ENCODE measurements around the gene SKIL. TPM values are rescaled to one million over a fixed set of nuclear protein-coding genes. Genes with fewer than 3 reads are reported as not detected.

SKIL gene
- total RNA-seq, 1 experiment from 2014 or later: 34.7 TPM

DNA sequence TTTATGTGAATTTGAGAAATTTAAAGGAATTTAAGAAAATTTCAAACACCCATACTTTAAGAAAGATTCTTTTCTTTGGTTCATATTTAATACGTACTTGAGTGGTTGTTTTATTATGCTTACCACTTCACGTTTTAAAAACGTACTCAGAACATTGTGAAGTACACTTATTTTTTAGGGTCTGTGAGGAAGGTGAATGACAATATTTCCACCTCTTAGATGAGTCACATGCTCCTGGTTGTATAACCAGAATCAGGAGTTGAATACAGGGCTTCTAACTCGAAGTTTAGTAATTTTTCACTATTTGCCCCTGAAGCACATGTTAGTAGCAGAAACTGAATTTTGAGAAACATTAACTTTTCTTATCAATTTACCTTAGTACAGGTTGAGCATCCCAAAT lies 7.5 kb downstream of the SKIL start:
- Mint-ChIP-seq H3K4me1 (ENCODE audit: insufficient read depth, unreplicated experiment) (no peaks in the 10 kb centered on the region), H3K27ac (ENCODE audit: low read depth, unreplicated experiment) (no peak overlapping the region), H3K9me3 (ENCODE audit: unreplicated experiment) (no peaks in the 10 kb centered on the region), H3K36me3 (ENCODE audit: insufficient read depth, unreplicated experiment) (peaks cover 25% of the 10 kb centered on the region), H3K27me3 (ENCODE audit: insufficient read depth, unreplicated experiment) (no peaks in the 10 kb centered on the region), H3K4me3 (ENCODE audit: unreplicated experiment) (no peak overlapping the region)
- intact Hi-C loops (cut with micrococcal nuclease): no loop called here
- POLR2A ChIA-PET: no interaction called here
- CTCF ChIA-PET: interaction anchor here (1.3 kb wide), 1 partner anchor 445 kb away, joined by 7 read pairs; no protein-coding TSS in a partner anchor
- no peak for DNase-seq (ENCODE audit: unreplicated experiment)
- TF ChIP-seq, protein P1, sequence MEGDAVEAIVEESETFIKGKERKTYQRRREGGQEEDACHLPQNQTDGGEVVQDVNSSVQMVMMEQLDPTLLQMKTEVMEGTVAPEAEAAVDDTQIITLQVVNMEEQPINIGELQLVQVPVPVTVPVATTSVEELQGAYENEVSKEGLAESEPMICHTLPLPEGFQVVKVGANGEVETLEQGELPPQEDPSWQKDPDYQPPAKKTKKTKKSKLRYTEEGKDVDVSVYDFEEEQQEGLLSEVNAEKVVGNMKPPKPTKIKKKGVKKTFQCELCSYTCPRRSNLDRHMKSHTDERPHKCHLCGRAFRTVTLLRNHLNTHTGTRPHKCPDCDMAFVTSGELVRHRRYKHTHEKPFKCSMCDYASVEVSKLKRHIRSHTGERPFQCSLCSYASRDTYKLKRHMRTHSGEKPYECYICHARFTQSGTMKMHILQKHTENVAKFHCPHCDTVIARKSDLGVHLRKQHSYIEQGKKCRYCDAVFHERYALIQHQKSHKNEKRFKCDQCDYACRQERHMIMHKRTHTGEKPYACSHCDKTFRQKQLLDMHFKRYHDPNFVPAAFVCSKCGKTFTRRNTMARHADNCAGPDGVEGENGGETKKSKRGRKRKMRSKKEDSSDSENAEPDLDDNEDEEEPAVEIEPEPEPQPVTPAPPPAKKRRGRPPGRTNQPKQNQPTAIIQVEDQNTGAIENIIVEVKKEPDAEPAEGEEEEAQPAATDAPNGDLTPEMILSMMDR (IDR thresholded peaks at IDR 0.05; ENCODE audit: unreplicated experiment): no peak
- BruUV-seq (replicated peaks): no TSS peak

DNA sequence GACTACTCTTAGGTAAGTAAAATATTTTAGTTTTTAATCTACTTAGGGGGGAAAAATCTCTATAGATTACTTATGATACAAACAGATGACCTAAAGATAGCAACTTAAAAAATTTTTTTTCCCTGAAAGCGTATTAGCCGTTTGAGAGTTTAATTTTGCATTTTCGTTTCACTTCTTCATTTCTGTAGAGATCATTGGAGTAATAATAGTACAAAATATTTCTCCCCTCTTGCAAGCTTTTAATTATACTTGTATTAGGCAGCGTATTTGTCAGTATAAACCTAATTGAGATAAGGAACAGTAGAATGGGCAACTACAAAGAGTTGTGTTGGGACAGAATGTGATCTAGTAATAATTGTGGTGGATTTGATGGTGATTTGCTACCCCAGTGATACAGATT lies 10.3 kb downstream of the SKIL start:
- Mint-ChIP-seq H3K9me3 (ENCODE audit: unreplicated experiment) (no peaks in the 10 kb centered on the region), H3K4me3 (ENCODE audit: unreplicated experiment) (no peak overlapping the region), H3K4me1 (ENCODE audit: insufficient read depth, unreplicated experiment) (no peaks in the 10 kb centered on the region), H3K27me3 (ENCODE audit: insufficient read depth, unreplicated experiment) (no peaks in the 10 kb centered on the region), H3K27ac (ENCODE audit: low read depth, unreplicated experiment) (no peak overlapping the region), H3K36me3 (ENCODE audit: insufficient read depth, unreplicated experiment) (peaks cover 6% of the 10 kb centered on the region)
- no peak for DNase-seq (ENCODE audit: unreplicated experiment)
- intact Hi-C loops (cut with micrococcal nuclease): no loop called here
- BruUV-seq (replicated peaks): no TSS peak
- TF ChIP-seq, protein P1 (IDR thresholded peaks at IDR 0.05; ENCODE audit: unreplicated experiment): no peak
- ChIA-PET CTCF (interaction anchor here (0.7 kb wide), 1 partner anchor 1809 kb away, joined by 3 read pairs; no protein-coding TSS in a partner anchor), POLR2A (interaction anchor here (0.7 kb wide), 1 partner anchor 12 kb away, joined by 3 read pairs; no protein-coding TSS in a partner anchor)

DNA sequence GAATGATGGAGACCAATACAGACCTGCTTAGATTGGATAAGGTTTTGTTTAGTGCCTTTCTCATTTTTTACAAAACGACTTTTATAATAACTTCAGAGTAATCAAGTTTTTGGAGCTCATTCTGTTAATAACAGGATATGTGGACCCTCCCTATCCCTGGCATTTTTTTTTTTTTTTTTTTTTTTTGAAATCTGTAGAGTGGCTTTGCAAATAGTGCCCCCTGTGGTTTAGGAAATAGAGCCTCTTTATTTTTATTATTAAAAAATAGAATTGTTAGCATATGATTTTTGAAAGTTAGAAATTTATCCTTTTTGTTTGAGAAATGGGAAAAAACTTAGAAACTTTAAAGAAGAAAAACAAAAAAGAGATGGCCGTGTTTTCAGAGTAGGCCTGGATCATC lies 11.4 kb downstream of the SKIL start:
- Mint-ChIP-seq H3K9me3 (ENCODE audit: unreplicated experiment) (no peaks in the 10 kb centered on the region), H3K36me3 (ENCODE audit: insufficient read depth, unreplicated experiment) (no peaks in the 10 kb centered on the region), H3K27me3 (ENCODE audit: insufficient read depth, unreplicated experiment) (no peaks in the 10 kb centered on the region), H3K27ac (ENCODE audit: low read depth, unreplicated experiment) (no peak overlapping the region), H3K4me1 (ENCODE audit: insufficient read depth, unreplicated experiment) (no peaks in the 10 kb centered on the region), H3K4me3 (ENCODE audit: unreplicated experiment) (no peak overlapping the region)
- no TSS peak for BruUV-seq (replicated peaks)
- TF ChIP-seq, protein P1 (IDR thresholded peaks at IDR 0.05; ENCODE audit: unreplicated experiment): peak; percentile 33
- intact Hi-C loops (cut with micrococcal nuclease): loop anchor here (1.0 kb wide), 1 partner anchor 59 kb away; no protein-coding TSS in a partner anchor
- POLR2A ChIA-PET: interaction anchor here (1.8 kb wide), 1 partner anchor 10 kb away, joined by 5 read pairs; no protein-coding TSS in a partner anchor
- CTCF ChIA-PET: interaction anchor here (0.6 to 1.4 kb wide), 9 partner anchors 11 to 443 kb away, joined by 3 to 8 read pairs (median 5); no protein-coding TSS in a partner anchor
- DNase-seq (ENCODE audit: unreplicated experiment): peak; percentile 10

DNA sequence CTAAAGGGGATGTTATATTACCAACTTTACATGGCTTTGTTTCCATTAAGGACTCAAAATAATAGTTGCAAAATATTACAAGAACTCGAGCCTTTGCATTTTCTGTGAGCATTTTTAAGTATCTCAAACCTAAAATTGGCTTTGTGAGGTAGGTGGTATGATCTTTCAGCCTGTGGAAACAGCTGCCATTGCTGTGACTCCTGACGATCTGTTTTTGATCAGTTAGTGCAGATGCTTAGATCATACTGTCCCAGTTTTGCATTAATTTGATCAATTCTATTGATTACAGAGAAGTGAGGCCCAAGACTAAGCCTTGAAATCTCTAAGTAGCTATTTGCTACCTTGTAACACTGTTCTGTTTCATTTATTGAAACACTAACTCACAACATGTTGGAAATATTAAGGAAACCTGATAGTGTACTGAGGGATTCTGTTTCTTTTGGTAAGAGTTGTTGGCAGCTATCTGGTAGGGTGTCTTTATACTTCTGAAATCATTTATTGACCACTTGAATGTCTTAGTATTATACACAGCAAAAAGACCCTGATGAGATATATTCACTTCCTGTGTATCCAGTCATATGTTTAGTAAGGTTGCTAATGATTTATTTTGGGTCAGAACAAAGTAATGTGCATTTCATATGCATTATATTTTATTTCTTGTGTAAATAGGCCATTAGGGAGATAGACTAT lies 14.8 kb downstream of the SKIL start:
- intact Hi-C loops (cut with micrococcal nuclease): no loop called here
- BruUV-seq (replicated peaks): no TSS peak
- Mint-ChIP-seq H3K36me3 (ENCODE audit: insufficient read depth, unreplicated experiment) (peaks cover 9% of the 10 kb centered on the region), H3K9me3 (ENCODE audit: unreplicated experiment) (no peaks in the 10 kb centered on the region), H3K27ac (ENCODE audit: low read depth, unreplicated experiment) (peak overlapping the region; percentile 12), H3K4me3 (ENCODE audit: unreplicated experiment) (no peak overlapping the region), H3K27me3 (ENCODE audit: insufficient read depth, unreplicated experiment) (no peaks in the 10 kb centered on the region), H3K4me1 (ENCODE audit: insufficient read depth, unreplicated experiment) (no peaks in the 10 kb centered on the region)
- TF ChIP-seq, protein P1 (IDR thresholded peaks at IDR 0.05; ENCODE audit: unreplicated experiment): no peak
- ChIA-PET CTCF (interaction anchor here (0.5 to 0.8 kb wide), 2 partner anchors 16 to 816 kb away, joined by 3 read pairs; no protein-coding TSS in a partner anchor), POLR2A (interaction anchor here (0.6 to 0.7 kb wide), 2 partner anchors 255 to 472 kb away, joined by 3 to 4 read pairs; no protein-coding TSS in a partner anchor)
- no peak for DNase-seq (ENCODE audit: unreplicated experiment)
